ENCODE data around the gene IGF2BP2. TPM values are rescaled to one million over a fixed set of nuclear protein-coding genes. Genes with fewer than 3 reads are reported as not detected.
A peak's percentile ranks its signal among the peaks of the same experiment; 100 is the strongest.

IGF2BP2 gene
- total and polyA plus RNA-seq, 2 of the 4 experiments (the other 2 are of a cell fraction), result 23.4 to 88.2 TPM

DNA sequence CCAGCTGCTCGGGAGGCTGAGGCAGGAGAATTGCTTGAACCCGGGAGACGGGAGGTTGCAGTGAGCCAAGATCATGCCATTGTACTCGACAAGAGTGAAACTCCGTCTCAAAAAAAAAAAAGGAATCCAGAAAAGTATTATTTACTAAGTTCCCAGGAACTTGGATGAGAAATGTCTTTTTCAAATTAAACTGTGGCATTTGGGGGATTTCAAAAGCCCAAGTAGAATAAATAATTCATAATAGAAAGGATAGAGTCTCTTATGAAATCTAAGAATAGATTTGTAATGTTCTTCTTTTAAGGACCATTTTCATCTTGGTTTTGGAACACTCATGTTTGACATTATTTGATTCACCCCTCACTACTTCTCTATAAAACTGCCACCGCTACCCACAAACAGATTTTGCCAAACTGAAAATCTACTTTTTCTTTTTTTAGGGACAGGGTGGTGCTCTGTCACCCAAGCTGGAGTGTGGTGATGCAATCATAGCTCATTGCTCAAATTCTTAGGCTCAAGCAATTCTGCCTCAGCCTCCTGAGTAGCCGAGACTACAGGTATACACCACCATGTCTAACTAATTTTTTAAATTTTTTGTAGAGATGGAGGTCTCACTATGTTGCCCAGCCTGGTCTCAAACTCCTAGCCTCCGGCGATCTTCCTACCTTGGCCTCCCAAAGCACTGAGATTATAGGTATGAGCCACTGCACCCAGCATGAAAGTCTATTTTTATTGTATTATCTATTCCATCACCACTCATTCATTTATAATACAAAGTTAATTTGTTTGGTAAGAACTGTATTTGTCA lies 139.4 kb downstream of the IGF2BP2 start:
- in situ Hi-C loops (cut with MboI; ENCODE audit: low sequenced_read_pairs), result no loop called here
- Histone ChIP-seq H3K9ac (ENCODE audit: low read depth, low read length) (no peak overlapping the region), H2AFZ (replicated peaks; ENCODE audit: low read length, poor library complexity) (no peak overlapping the region), H3K36me3 (ENCODE audit: control insufficient read depth, insufficient read depth, low read length) (peaks cover 40% of the 10 kb centered on the region), H3K27ac (ENCODE audit: insufficient read depth, low read length) (no peak overlapping the region), H3K23ac (ENCODE audit: low read depth, low read length) (no peak overlapping the region), H3K27me3 (ENCODE audit: control insufficient read depth, insufficient read depth, low read length) (no peaks in the 10 kb centered on the region), H2BK5ac (ENCODE audit: low read depth, low read length, poor library complexity, severe bottlenecking) (no peak overlapping the region), H3K56ac (ENCODE audit: extremely low read depth, insufficient read depth, low read length) (no peak overlapping the region), H4K8ac (ENCODE audit: low read depth in 2 of 2, low read length in 2 of 2) (no peak overlapping the region), H3K9me3 (ENCODE audit: control insufficient read depth, insufficient read depth, low read length) (no peaks in the 10 kb centered on the region), H3K9me1 (ENCODE audit: insufficient read depth, low read length) (peaks cover 6% of the 10 kb centered on the region; the same call in 1 of the 2 replicates), H2BK20ac (ENCODE audit: low read depth, low read length) (no peak overlapping the region), H3K18ac (ENCODE audit: low read depth, low read length) (no peak overlapping the region), H2AK5ac (ENCODE audit: low read depth, low read length) (0 out of 2 replicates have a peak overlapping the region, but pooled peaks have one; percentile 9), H3K4me2 (ENCODE audit: low read depth, low read length) (no peak overlapping the region), H4K20me1 (ENCODE audit: insufficient read depth, low read length) (peaks cover 3% of the 10 kb centered on the region; the same call in 1 of the 2 replicates), H3K79me1 (ENCODE audit: low read depth in 1 of 2, low read length in 2 of 2) (peaks cover 27 to 62% of the 10 kb centered on the region in 2 experiments), H3K4ac (ENCODE audit: low read depth, low read length) (no peak overlapping the region), H2BK120ac (ENCODE audit: low read depth, low read length) (no peak overlapping the region), H3K14ac (replicated peaks; ENCODE audit: low read depth, low read length) (no peak overlapping the region), H2AK9ac (replicated peaks; ENCODE audit: low read depth, low read length, poor library complexity) (no peak overlapping the region), H4K91ac (ENCODE audit: insufficient read depth, low read depth, low read length) (no peak overlapping the region), H3K4me3 (ENCODE audit: insufficient read depth, low read depth, low read length) (no peak overlapping the region), H3K4me1 (ENCODE audit: control insufficient read depth, insufficient read depth, low read length) (peaks cover 8% of the 10 kb centered on the region), H4K5ac (ENCODE audit: low read depth, low read length) (no peak overlapping the region), H2BK15ac (ENCODE audit: low read depth, low read length) (no peak overlapping the region)
- no peak for DNase-seq
- ChIA-PET POLR2A (ENCODE audit: unreplicated experiment) (interaction anchor here (0.6 kb wide), 2 partner anchors 146 to 233 kb away, joined by 5 to 8 read pairs; no protein-coding TSS in a partner anchor), CTCF (no interaction called here)
- TF ChIP-seq RAD21 (IDR thresholded peaks at IDR 0.05; ENCODE audit: low read length) (no peak), FOS (IDR thresholded peaks at IDR 0.05; ENCODE audit: low read depth, low read length) (no peak), CEBPB (IDR thresholded peaks at IDR 0.05; ENCODE audit: low read depth, low read length) (peak; percentile 74), RFX5 (IDR thresholded peaks at IDR 0.05; ENCODE audit: low read depth, low read length) (no peak), ELK1 (IDR thresholded peaks at IDR 0.05; ENCODE audit: borderline replicate concordance, low read depth, low read length) (no peak)
- dilution Hi-C loops (cut with HindIII; ENCODE audit: low sequenced_read_pairs, unreplicated experiment), result no loop called here
- no TSS peak for BruUV-seq (replicated peaks)
- WGBS, 2 experiments (ENCODE audit: extremely low coverage in 2 of 2, insufficient read length in 1 of 2), result 95% methylated on average over 3 of the region's 9 CpGs; no CpG with 5 or more reads in 1 of the 2 experiments
- ATAC-seq (ENCODE audit: low read depth), result no peak
- intact Hi-C loops (cut with micrococcal nuclease), result no loop called here
